Astrocyte of the spinal cord (primary cell): ENCODE measurements around the gene RUBCN.
"Not testable (repeated sequence)": the region's sequence is repeated elsewhere in the genome, so short reads cannot be mapped to it uniquely, and the experiment has no call there.

Experiments
- DNase-seq: peaks from one replicate; pipeline ENCODE4 v3.0.0; 2011; ENCODE audit warnings: low read depth, low spot score
- H3K4me3 ChIP-seq: 2 replicates; pipeline ENCODE4 v1.5.1; 2011; ENCODE audit warnings: low read depth, mild to moderate bottlenecking, low read length, moderate library complexity
- in situ Hi-C: cut with HindIII; loops from 2 replicates; pipeline ENCODE4 v1.10.0; 2017; ENCODE audit warnings: low sequenced_read_pairs
- TF ChIP-seq, protein P1 (sequence below): IDR thresholded peaks from 2 replicates; pipeline ENCODE4 v1.5.1; 2012; ENCODE audit warnings: low read depth, mild to moderate bottlenecking, low read length, inconsistent platforms

Gene RUBCN

DNA sequence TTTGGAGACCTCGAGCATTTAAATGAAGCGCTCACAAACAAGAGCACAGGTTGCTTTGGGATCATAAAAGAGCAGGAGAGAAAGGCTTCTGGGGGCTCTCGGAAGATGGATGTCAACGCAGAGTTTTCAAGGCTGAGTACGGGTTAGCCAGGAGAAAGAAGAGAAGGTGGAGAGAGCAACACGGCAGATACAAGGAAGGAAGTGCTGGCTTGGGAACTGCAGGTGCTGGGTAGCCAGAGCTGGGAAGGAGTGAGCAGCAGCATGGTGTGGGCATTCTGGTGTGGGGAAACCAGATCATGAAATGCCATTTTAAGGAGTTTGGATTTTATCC lies 580 bp upstream of the RUBCN start:
- TF ChIP-seq, protein P1, sequence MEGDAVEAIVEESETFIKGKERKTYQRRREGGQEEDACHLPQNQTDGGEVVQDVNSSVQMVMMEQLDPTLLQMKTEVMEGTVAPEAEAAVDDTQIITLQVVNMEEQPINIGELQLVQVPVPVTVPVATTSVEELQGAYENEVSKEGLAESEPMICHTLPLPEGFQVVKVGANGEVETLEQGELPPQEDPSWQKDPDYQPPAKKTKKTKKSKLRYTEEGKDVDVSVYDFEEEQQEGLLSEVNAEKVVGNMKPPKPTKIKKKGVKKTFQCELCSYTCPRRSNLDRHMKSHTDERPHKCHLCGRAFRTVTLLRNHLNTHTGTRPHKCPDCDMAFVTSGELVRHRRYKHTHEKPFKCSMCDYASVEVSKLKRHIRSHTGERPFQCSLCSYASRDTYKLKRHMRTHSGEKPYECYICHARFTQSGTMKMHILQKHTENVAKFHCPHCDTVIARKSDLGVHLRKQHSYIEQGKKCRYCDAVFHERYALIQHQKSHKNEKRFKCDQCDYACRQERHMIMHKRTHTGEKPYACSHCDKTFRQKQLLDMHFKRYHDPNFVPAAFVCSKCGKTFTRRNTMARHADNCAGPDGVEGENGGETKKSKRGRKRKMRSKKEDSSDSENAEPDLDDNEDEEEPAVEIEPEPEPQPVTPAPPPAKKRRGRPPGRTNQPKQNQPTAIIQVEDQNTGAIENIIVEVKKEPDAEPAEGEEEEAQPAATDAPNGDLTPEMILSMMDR = no peak
- DNase-seq = no peak
- in situ Hi-C loops = no loop called here
- H3K4me3 ChIP-seq = peak overlapping the region; percentile 74

DNA sequence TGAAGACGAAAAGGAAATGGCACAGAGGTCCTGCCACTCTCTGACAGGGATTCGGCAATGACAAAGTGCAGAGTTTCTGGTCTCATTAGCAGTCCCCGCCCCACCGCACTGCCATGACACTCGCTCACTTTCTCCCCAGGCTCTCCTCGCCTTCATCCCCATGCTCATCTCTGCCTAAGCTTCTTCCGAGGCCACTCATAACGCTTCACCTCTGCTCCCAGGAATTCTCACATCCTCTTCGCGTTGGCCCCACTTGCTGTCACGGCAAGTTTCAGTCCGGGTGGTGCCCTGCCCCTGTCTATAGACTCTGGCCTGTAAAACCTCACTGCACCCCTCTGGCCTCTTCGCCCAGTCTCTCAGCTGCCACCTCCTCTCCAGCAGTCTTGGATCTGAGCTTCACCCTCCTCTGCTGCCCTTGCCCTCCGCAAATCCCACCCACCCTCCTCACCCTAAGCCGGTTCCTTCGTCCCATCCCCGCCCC lies 654 bp downstream of the RUBCN start:
- no peak for DNase-seq
- TF ChIP-seq, protein P1 = no peak
- in situ Hi-C loops = no loop called here
- H3K4me3 ChIP-seq = peak overlapping the region; percentile 59

DNA sequence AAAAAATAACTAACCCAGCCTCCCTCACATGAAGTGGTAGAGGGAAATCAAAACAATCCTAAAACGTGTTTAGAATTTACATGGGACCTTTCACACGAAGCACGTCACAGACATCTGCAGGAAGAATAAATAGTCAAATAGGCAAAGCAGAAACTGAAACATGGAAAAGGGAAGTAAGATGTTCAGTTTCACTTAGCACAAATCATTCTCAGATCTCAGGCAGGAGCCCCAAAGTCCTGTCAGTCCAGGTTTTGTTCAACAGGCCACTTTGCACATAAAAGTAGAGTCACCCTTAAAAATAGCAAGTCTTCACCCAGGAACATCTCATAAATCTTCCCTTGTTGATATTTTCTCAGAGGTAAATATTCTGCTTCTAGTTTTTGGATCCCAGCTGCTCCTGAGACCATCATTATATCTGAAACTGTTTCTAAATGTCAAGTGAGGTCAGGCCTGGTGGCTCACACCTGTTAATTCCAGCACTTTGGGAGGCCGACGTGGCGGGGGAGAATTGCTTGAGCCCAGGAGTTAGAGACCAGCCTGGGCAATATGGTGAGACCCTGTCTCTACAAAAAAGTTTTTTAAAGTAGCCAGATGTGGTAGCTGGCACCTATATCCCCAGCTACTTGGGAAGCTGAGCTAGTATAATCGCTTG lies 1.9 kb downstream of the RUBCN start:
- TF ChIP-seq, protein P1 = no peak
- in situ Hi-C loops = no loop called here
- no peak overlapping the region for H3K4me3 ChIP-seq
- DNase-seq = no peak

DNA sequence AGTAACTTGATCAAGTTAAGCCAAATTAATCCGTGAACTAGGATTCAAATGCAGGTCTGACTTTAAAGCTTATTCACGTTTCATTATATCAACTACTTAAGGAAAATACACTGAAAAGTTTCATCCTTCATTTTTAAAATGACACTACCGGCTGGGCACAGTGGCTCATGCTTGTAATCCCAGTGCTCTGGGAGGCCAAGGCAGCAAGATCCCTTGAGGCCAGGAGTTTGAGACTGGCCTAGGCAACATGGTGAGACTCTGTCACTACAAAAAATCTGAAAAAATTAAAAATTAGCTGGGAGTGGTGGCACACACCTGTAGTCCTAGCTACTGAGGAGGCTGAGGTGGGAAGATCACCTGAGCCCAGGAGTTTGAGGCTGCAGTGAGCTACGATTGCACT lies 3.7 kb downstream of the RUBCN start:
- in situ Hi-C loops = no loop called here
- TF ChIP-seq, protein P1 = no peak
- no peak overlapping the region for H3K4me3 ChIP-seq
- DNase-seq = no peak

DNA sequence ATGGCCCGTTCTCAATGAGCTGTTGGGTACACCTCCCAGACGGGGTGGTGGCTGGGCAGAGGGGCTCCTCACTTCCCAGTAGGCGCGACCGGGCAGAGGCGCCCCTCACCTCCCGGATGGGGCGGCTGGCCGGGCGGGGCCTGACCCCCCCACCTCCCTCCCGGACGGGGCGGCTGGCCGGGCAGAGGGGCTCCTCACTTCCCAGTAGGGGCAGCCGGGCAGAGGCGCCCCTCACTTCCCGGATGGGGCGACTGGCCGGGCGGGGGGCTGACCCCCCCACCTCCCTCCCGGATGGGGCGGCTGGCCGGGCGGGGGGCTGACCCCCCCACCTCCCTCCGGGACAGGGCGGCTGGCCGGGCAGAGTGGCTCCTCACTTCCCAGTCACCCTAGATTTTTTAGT lies 5.2 kb downstream of the RUBCN start:
- H3K4me3 ChIP-seq, in situ Hi-C loops, DNase-seq: not testable (repeated sequence)

DNA sequence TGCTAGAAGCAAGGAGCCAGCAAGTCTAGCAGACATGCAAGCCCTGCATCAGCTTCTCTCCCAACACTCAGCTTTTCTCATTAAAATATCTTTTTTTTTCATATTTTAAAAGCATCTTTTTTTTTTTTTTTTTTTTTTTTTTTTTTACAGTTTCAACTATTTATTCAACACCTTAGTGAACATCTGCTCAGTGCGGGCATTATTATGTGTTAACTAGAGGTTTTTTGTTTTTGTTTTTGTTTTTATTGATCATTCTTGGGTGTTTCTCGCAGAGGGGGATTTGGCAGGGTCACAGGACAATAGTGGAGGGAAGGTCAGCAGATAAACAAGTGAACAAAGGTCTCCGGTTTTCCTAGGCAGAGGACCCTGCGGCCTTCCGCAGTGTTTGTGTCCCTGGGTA lies 5.9 kb downstream of the RUBCN start:
- H3K4me3 ChIP-seq, DNase-seq, in situ Hi-C loops: not testable (repeated sequence)

DNA sequence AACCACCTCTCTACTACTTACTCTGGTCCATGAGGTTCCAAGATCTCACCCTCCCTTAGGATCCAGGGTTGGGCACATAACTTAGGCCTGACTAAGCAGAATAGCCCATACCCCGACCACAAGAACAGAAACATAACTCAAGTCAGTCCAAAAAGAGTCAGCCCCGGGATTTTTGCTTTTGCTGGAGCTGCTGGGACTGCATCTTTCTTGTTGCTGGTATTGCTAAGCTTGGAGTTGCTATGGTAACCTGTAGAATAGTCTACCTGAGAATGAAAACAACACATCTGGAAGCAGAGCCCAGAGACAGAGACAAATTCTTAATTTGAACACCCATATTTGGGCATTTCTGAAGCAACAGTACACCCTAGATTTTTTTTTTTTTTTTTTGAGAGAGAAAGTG lies 6.5 kb downstream of the RUBCN start:
- in situ Hi-C loops = no loop called here
- peak; percentile 87 for DNase-seq
- no peak overlapping the region for H3K4me3 ChIP-seq
- TF ChIP-seq, protein P1 = no peak

DNA sequence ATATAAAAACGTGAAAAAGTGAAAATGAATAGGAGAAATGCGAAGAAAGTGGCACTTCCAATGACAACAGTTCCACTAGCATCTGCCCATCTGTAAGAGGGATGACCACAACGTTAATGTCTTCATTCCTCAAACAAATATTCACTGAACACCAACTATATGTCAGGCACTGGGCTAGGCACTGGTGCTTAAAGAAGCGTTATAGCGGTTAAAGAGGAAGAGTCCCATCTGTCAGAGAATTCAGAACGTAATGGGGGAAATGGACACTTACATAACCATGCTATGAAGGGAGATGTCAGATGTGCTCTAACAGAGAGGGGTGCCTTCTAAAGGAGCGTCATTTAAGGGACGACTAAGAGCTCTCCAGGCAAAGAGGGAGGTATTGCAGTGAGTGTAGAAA lies 8.2 kb downstream of the RUBCN start:
- DNase-seq = no peak
- no peak overlapping the region for H3K4me3 ChIP-seq
- in situ Hi-C loops = no loop called here
- TF ChIP-seq, protein P1 = no peak

DNA sequence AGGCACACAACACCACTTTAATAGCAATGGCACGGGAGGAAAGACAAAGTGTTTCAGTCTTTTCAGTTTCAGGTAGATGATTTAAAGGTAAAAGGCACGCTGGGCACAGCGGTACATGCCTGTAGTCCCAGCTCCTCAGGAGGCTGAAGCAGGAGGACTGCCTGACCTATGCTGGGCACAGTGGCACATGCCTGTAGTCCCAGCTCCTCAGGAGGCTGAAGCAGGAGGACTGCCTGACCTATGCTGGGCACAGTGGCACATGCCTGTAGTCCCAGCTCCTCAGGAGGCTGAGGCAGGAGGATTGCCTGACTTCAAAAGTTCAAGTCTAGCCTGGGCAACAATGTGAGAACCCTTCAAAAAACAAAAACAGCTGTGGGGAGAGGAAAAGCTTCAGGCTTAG lies 8.8 kb downstream of the RUBCN start:
- DNase-seq, in situ Hi-C loops: not testable (repeated sequence)

More for the DNA sequence above, 8.8 kb downstream of the RUBCN start:
- not testable (repeated sequence) for H3K4me3 ChIP-seq
